Head of caudate nucleus (tissue), 42 donors: ENCODE results near the gene SLC10A7.
A peak's percentile ranks its signal among the peaks of the same experiment; 100 is the strongest.

Source experiments
- DNase-seq, 42 donors: peaks; one replicate each; pipeline versions ENCODE4 v3.0.0 to v3.0.0-alpha.2; 2020 to 2021; ENCODE audit warnings: mixed read lengths in 7 of 42
- intact Hi-C: fragments of 100-400 bp; cut with DNase I; formaldehyde crosslinking; loops from one replicate; pipeline ENCODE4 v1.15.0; 2022

SLC10A7 gene

DNA sequence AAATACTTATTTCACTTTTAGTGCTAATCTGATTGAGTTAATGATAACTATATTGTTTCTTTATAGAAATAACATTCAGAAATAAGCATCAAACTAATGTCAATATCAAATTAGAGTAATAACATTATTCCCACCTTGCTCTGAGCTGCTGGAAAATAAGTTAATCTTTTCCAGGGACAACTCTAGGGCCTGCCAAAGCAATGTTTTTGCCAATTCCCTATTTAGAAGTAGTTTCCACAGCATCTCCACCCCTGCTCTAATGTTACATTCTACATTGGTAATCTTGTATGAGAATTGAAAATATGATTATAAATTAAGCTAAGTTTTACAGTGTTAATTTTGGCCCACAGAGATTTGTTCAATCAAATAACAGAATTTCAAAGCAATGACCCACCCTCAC is 239.1 kb downstream of the SLC10A7 start:
- no peak for DNase-seq

DNA sequence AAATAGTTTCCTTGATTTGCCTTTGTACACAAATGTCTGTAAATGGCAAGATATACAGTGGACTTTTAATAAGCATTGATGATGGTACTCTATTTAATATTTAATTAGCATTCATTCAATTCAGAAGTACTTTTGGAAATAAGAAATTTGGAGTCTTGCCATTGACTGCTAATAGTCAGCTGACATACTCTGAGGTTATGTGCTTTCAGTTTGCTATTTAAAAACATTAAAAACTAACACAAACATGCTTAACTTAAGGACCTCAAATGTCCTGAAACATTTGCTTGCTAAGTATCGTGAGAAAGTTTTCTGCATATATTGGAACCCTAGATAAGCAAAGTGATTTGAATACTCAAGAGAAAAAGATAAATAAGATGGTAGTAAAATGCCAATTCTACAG is 242.8 kb downstream of the SLC10A7 start:
- no peak for DNase-seq
- intact Hi-C loops, result no loop called here

More for the DNA sequence above, 239.1 kb downstream of the SLC10A7 start:
- intact Hi-C loops, result no loop called here

DNA sequence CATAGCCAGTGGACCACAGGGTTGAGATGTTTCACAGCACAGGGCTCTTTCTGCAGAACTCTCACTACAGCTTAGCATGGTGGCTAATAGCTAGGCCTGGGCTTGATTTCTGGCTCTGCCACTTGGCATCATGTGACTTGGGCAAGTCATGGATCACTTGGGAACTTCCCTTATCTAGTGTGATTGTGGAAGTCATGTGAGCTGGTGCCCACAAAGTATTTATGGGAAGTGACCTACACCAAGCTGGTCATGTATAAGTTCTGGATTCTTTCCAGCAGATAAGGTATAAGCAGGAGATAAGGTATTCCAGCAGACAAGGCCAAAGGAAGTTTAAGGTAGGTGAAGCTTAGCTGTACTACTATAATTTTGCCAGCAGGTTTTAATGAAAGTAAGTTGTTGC is 246.4 kb downstream of the SLC10A7 start:
- intact Hi-C loops, result no loop called here
- DNase-seq, result no peak

DNA sequence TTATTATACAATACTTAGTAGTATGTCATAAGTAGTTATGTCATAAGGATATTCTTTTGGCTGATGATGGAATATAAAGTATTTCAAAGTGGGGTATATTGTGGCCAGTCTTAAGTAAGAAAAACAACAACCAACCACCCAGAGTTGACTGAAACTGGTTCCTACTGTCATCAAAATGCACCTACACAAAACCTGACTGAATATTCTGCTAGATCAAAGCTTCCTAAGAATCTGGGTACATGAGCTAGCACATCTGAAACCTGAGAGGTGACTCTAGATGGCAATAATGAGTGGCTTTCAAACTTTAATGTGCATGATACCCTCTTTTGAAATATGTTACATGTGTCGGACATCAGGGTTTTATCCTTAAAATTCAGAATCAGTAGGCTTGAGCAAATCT is 247.0 kb downstream of the SLC10A7 start:
- DNase-seq, result no peak
- intact Hi-C loops, result no loop called here

DNA sequence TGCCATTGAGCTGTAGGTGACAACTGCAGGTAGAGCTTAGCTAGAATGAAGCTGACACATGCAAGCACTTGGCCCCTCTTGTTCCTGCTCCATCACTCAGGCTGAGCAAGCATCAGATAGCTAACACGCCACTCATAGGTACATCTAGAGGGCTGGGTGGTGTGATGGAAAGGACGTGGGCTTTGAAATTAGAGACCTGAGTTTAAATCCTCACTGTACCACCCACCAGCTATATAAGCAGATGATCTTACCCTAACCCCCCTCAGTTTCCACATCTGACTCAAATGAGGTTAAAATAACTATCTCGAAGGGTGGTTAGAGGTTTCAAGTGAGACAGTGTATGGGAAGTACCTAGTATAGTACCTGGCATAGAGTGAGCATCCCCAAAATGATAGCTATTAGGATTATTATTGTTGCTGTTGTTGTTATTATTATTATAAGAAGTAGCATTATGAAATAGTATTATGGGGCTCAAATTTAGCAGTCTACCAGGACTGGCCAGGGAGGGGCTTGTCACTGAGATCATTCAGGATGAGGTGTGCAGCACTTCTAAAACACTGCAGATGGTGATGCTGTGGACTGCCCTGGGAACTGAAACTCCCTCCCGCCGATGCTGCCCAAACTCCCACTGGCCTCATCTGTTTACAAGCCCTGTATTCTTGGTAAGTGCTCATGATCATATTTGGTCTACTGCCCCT is 248.4 kb downstream of the SLC10A7 start:
- peak in 36 of 42 donors; percentile 4 to 92 (median 54) for DNase-seq
- intact Hi-C loops, result no loop called here

DNA sequence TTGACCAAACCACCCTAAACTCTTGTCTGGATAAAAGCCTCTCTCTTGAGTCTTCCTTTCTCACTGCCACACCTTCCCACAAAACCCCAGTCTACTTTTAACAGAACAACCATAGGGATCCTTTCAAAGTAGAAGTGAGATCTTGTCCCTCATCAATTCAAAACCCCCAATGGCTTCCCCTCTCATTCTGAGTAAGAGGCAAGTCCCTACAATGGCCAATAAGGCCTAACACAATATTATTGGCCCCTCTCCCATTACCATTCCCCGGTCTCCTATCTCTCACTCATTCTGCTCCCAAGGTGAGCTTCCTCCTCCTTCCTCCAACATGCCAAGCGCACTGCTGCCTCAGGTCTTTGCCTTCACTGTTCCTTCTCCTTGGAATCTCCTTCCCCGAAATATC is 250.3 kb downstream of the SLC10A7 start:
- no peak for DNase-seq
- intact Hi-C loops, result no loop called here

DNA sequence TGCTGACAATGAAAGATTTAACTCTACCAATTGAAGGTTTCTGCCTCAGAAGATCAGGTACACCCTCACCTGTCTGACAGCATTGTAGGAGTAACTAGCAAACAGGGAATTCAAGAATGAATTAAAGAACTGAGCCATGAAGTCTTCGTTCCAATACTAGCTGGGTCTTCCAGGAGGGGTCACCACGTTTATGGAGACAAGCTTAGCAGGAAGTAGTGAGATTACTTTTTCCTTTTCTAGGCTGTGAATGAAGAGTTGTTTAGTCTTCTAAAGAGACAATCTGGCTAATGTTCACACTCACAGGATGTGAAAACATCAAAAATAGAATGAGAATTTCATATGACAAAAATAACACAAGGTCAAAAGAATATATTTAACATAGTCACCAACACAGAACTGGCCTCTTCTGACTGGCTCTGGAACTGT is 252.5 kb downstream of the SLC10A7 start:
- no peak for DNase-seq
- intact Hi-C loops, result no loop called here

DNA sequence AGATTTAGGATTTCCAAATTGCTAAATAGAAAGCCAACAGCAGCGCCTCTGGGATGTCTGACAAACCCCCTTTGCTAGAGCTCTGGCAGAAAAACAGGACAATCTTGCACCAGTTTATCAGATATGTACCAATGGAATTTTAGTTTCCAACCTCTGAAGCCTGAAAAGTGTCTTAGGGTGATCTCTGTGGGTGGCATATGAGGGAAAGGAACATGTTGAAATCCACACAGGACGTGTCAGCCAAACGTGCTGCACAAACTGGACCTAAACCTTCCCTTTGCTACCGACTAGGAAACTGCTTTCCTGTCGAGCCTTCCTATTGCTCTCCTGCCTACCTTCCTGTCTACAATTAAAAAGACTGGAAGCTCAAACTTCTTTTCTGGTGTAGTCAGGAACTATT is 253.9 kb downstream of the SLC10A7 start:
- DNase-seq, result no peak
- intact Hi-C loops, result no loop called here

DNA sequence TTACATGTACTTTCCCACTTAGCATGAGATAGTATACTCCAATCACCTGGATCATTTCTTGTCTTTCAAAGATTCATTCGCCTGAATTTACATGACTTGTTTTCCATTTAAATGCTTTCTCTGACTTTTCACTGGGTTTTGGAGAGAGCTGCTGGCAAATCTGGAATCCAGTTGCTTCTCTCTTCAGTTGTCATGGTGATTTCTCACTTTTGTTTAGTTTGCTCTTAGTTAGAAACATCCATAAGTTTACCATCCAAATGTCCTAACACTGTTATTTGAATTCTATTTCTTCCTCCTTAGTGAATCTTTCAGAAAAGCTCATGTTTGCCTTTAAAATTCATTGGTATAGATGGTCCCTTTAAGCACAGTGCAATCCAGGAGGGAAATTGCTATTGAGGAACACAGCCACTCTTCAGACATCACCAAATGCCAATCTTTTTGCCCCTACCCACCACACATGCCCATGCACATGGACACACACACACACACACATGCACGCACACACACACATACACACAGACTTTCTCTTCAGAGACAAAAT is 255.7 kb downstream of the SLC10A7 start:
- no peak for DNase-seq

DNA sequence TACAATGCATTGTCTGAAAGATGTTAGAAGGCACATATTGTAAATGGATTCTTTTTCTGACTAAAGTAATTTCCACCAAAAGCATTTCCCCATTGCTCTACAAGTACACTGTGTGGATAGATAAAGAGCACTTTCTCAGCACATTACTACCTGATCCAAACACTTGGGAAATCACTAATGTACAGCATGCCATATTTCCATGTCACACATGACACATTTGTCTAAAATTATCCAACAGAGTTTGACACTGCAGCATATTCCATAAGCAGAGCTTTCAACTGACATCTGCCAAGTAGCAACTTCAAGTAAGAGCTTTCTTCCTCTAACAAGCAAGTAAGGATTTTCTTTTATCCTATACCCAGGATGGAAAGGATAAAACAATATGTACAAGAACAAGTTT is 257.9 kb downstream of the SLC10A7 start:
- intact Hi-C loops, result no loop called here
- DNase-seq, result no peak

More for the DNA sequence above, 255.7 kb downstream of the SLC10A7 start:
- intact Hi-C loops, result no loop called here

DNA sequence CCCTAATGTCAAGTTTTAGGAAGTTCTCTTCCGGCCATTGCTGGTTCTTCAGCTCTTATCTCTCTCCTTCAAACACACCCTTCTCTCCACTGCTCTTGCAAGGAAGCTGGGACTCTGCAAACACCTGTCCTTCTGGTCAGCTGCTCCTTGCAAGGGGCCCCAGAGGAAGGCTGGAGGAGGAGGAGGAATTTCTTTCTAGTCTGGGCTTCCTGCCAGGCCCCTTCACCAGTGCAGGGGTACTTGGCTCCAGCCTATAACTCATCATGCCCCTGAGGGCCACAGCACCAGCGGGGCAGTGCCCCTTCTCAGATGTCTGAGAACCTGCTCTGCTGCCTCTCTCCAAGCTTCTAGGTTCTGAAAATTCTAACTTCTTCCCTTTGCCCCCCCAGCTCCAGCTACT is 260.7 kb downstream of the SLC10A7 start:
- intact Hi-C loops, result no loop called here
- no peak for DNase-seq

DNA sequence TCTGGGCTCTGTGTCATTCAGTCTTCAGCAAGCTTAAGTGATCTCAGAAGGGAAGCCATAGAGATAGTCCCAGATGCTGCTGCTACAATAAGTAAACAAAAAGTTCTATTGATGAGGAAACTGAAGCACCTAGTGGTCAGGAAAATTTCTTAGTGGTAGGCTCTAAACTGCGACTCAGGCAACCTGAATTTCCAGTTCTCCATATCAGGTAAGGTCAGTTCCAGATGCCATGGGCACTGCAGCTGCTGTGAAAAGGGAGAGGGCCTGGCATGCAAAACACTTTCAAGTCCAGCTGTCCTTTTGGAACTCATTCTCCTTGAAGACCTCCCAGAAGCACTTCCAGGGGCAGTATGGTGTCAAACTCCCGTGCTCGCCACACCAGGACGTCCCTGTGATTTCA is 261.2 kb downstream of the SLC10A7 start:
- intact Hi-C loops, result no loop called here

DNA sequence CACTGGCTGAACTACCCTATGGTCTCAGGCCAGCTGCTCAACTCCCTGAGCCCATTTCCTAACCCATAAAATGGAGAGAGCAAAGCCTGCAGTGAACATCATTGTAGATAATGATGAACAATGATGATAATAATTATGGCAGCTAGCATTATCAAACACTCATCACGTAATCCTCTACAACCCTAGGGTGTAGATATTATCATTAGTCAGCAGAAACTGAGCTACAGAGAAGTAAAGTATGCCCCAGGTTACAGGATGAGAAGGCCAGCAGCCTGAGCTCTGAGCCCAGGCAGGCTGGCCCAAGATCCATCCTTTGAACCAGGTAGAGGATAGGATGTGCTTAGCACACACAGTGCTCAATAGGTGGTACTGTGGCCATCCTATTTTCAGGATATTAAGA is 264.2 kb downstream of the SLC10A7 start:
- intact Hi-C loops, result no loop called here
- no peak for DNase-seq

More for the DNA sequence above, 261.2 kb downstream of the SLC10A7 start:
- no peak for DNase-seq

DNA sequence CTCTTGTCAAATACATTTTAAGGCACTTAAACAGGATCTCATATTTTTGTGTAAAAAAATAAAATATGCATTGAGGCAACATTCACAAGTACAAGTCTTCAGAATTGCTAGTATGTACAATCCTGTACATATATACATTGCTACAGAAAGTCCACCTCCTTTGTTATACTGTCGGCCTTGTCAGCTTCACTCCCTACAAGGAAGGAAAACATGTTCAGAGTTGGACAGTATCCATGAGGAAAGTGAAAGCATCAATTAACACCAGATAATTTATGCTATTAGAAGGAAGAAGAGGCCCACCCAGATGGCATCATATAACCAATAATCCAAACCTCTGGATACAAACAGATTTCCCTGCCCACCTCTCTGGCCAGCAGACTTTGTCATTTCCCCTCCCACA is 265.4 kb downstream of the SLC10A7 start:
- no peak for DNase-seq
- intact Hi-C loops, result no loop called here

DNA sequence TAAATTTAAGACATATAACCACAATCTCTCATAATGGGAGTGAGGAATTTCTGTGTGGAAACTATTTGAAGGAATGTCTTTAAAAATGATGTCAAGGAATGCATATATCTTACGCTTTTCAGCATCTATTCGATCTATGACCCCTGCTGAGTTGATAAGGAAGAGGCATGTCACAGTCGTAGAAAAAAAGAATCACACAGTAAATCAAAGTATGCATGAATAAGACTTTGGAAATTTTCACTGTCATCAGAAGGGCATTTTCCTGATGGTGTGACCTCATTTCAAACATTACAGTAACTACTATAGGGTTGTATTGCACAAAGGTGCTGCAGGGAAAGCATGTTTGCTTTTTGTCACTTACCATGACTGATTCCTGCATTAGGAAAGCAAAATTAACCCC is 265.9 kb downstream of the SLC10A7 start:
- DNase-seq, result no peak
- intact Hi-C loops, result no loop called here

DNA sequence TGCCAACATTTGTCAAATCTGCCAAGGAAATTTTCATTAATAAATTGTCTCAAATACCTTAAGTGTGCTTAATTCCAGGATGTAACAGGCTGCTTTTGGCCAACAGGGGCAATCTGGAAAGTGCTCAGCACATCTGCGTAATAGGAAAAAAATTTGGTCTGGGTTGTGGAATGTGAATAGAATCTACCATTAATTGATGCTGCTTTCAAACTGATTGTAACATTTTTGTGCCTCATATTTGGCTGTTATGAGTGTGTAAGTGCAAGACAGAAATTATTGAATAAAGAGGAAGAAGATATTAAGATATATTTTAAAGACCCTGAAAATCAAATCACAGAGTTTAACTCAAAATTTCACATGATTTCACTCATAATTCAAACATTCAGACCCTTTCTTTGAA is 266.3 kb downstream of the SLC10A7 start:
- DNase-seq, result no peak
- intact Hi-C loops, result no loop called here

DNA sequence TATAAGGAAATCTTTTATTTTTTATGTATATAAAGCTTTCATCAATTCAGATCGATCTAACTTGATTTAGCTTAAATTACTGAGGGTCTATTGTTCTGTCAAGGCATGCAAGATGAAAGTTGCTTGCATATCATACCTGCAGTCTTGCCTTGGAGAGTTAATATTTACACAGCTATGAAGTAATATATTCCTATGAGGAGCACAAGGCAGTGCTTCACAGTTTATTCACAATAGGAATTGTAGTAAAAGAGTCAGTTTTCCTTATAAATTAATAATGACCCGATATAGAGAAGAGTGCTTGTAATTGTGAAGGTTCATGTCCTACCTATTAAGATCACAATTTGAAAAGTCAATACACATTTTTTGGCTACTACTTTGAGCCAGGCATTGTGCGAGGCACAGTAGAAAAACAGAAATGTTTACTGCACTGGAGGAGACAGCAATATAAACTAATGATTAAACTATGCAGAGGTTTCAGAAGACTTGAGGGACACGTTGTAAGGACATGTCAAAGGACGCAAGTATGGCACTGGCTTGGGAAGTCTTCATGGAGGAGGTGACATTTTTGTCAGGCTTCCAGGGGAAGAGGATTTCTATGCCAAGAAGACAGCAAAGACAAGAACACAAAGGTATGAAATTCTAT is 268.6 kb downstream of the SLC10A7 start:
- intact Hi-C loops, result no loop called here
- DNase-seq, result no peak

DNA sequence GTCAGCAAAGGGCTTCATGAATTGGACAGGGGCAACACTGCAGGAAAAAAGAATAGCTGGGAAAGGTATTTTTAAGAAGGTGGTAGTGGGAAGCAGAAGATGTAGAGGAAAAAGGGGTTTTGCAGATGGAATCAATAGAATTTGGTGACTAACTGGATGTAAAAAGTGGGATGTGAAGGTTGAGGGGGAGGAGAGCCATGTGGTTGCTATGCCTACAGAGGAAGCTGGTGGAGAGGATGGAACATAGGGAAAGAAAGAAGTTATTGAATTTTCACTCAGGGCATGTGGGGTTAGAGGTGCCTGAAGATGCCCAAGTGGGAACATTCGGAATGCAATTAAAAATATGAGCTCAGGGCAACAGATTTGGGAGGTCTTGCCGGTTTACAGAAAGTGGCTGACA is 274.4 kb downstream of the SLC10A7 start:
- DNase-seq, result peak in 14 of 42 donors; percentile 19 to 73 (median 45)
- intact Hi-C loops, result no loop called here

DNA sequence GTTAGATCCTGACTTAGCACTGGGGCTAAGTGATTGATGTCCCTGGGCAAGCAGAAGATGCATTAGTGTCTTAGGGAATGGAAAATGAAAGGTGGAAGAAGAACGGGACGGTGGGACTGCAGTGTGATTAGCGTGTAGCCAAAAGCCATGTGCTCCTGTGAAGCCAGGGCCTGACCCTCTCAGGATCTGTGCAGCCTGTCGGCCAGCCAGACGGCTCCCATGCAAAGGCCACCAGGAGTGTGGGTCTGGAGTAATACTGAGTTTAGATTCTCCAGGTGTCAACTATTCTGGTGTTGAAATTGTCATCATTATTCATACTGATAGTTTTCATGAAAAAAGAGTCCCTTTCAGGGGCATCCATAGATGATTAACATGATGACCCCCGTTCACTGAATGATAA is 275.4 kb downstream of the SLC10A7 start:
- intact Hi-C loops, result no loop called here
- no peak for DNase-seq

DNA sequence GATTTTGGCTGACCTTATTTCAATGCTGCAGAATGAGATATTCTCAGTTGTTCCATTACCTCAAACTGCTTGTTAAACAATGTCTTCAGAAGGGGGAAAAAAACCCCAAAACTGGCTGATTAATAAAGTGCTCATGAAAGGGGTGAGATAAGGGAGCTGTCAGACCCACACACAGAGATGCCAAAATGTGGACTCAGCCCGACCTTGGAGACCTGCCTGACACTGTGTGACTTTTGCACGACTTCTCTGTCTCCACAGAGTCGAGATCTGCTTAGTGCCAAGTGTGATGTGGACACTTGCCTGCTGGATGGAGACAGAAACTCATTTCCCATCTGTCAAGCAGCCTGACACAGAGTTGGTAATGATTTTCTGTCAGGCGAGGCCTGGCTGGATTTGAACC is 275.9 kb downstream of the SLC10A7 start:
- no peak for DNase-seq
- intact Hi-C loops, result no loop called here

DNA sequence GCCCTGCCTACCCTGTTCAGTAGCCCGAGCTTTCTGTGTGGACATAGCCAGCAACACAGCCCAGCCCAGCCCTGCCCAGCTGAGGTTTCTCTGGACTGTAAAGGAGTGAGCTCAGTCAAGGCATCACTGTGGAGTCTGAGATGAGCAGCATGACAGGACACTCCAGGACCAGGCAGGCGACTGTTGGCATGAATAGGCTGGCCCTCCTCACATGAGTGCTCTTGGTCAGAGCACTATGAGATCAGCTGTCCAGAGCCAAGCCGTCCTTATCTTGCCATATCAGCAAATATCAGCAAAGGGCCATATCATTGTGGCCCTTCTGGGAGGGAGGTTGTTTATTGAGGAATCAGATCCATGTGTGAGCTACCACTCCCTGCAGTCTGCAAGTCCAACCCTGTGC is 276.5 kb downstream of the SLC10A7 start:
- no peak for DNase-seq
- intact Hi-C loops, result no loop called here
